Testis (tissue), 3 donors: ENCODE results near the gene TMEM212. TPM values are rescaled to one million over a fixed set of nuclear protein-coding genes. Genes with fewer than 3 reads are reported as not detected.

Experiments
- DNase-seq: peaks from one replicate; pipeline ENCODE4 v3.0.0-alpha.2; 2019
- H3K27ac ChIP-seq, 2 donors: fragments of 200-600 bp; sonication (generic); one replicate each; pipeline ENCODE4 v1.5.1; 2019
- H3K27me3 ChIP-seq: fragments of 200-600 bp; sonication (generic); one replicate; pipeline ENCODE4 v1.5.1; 2019
- H3K36me3 ChIP-seq: fragments of 200-600 bp; sonication (generic); one replicate; pipeline ENCODE4 v1.5.1; 2017; ENCODE audit warnings: low read depth; ENCODE audit errors: missing control alignments
- H3K4me1 ChIP-seq: fragments of 200-600 bp; sonication (generic); one replicate; pipeline ENCODE4 v1.5.1; 2019
- H3K4me3 ChIP-seq, 2 donors: fragments of 200-600 bp; sonication (generic); one replicate each; pipeline ENCODE4 v1.5.1; 2017 to 2019
- H3K9me3 ChIP-seq: fragments of 200-600 bp; sonication (generic); one replicate; pipeline ENCODE4 v1.5.1; 2017
- CTCF ChIP-seq, 3 experiments: fragments of 450-650 bp in 2 of 3; fragments of 200-600 bp in 1 of 3; sonication (generic) in 1 of 3; IDR thresholded peaks; one replicate each; pipeline ENCODE4 v1.5.1; 2016 to 2019; ENCODE audit warnings: antibody characterized with exemption in 3 of 3, mild to moderate bottlenecking in 2 of 3, moderate library complexity in 1 of 3
- POLR2A ChIP-seq: fragments of 450-650 bp; IDR thresholded peaks from one replicate; pipeline ENCODE4 v1.6.1; 2017; ENCODE audit warnings: antibody characterized with exemption, mild to moderate bottlenecking, moderate library complexity
- WGBS, 2 donors: methylation state at CpG; one replicate each; pipeline ENCODE4 v1.1.5; 2018; 5-methylcytosine and 5-hydroxymethylcytosine counted together
- intact Hi-C: fragments of 100-400 bp; cut with DNase I; formaldehyde crosslinking; loops from one replicate; pipeline ENCODE4 v1.15.1; 2023; ENCODE audit warnings: low total_unique reads
- polyA plus RNA-seq: library from polyadenylated mRNA; stranded (reverse); fragments of 350-450 nt; fragmentation: Illumina TruSeq; extraction: RNeasy Lipid Tissue Mini Kit (QIAGEN cat#74804); gene quantifications from one replicate; pipeline ENCODE4 v1.2.3, GENCODE V29; 2014; ENCODE audit warnings: low read depth, low replicate concordance; ENCODE audit not compliant: insufficient read depth
- total RNA-seq, 2 donors: library from RNA; depleted of rRNA; stranded (reverse); fragments of >200 nt; gene quantifications; one replicate each; pipeline ENCODE4 v1.2.3, GENCODE V29; 2016

TMEM212 gene
- total and polyA plus RNA-seq, 3 donors from 2014 or later, result 1.8 to 4.3 (median 2.5) TPM

DNA sequence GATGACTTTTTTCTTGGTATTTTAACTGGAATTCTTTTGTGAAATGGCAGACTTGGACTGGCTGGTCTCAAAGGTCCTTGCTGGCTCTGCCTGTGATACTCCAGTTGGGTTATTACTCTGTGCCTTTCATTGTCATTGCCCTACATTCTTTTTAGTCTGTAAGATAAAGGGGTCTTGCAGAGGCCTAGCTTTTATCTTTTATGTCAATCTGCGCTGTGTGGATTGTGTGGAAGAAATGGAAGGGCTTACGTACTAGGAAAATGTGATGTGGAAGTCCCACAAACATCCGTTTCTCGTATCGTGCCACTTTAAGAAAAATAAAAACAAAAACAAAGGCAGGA lies 8.7 kb upstream of the TMEM212 start:
- Histone ChIP-seq H3K4me3 (no peak overlapping the region), H3K36me3 (no peaks in the 10 kb centered on the region), H3K27ac (peak overlapping the region; percentile 18 to 57), H3K4me1 (peaks cover 46% of the 10 kb centered on the region), H3K9me3 (no peaks in the 10 kb centered on the region), H3K27me3 (no peaks in the 10 kb centered on the region)
- no peak for DNase-seq
- intact Hi-C loops, result no loop called here
- WGBS, 2 donors, result 68 to 73% methylated on average over 5 of the region's 5 CpGs
- TF ChIP-seq POLR2A (no peak), CTCF (IDR thresholded peaks at IDR 0.05) (no peak)

DNA sequence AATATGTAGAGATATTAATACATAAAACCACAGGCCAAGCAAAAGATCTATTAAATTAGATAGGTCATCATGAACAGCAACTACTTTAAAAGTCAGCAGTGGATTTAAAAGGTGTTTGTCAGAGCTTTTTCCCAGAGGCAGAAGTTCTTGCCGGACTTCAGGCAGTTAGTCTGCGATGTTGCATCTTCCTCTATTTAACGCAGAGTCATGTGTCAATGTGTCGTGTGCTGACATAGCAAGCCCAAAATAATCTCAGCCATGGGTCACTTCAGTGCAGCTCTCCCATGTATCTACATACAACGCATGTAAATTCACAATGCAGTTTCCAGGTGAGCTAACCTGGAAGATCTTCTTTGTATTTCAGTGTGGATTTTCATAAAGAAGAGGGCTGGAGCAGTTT lies 8.0 kb upstream of the TMEM212 start:
- Histone ChIP-seq H3K27me3 (no peaks in the 10 kb centered on the region), H3K4me3 (no peak overlapping the region), H3K9me3 (no peaks in the 10 kb centered on the region), H3K4me1 (peaks cover 40% of the 10 kb centered on the region), H3K27ac (peak overlapping the region in 1 of 2 donors; percentile 57), H3K36me3 (no peaks in the 10 kb centered on the region)
- 88 to 93% methylated on average over 5 of the region's 5 CpGs for WGBS, 2 donors
- TF ChIP-seq POLR2A (no peak), CTCF (IDR thresholded peaks at IDR 0.05) (no peak)
- DNase-seq, result no peak
- intact Hi-C loops, result no loop called here

GRCh38 chr3:171835613-171836012 lies 7.5 kb upstream of the TMEM212 start:
- H3K4me3 ChIP-seq, result no peak overlapping the region
- no peak for DNase-seq
- no peak for TF ChIP-seq CTCF (IDR thresholded peaks at IDR 0.05)
- TF ChIP-seq POLR2A, result no peak
- intact Hi-C loops, result no loop called here
- H3K27me3 ChIP-seq, result no peaks in the 10 kb centered on the region
- 63 to 83% methylated on average over 2 of the region's 2 CpGs for WGBS, 2 donors
- no peaks in the 10 kb centered on the region for H3K9me3 ChIP-seq
- no peak overlapping the region for H3K27ac ChIP-seq
- H3K4me1 ChIP-seq, result peaks cover 39% of the 10 kb centered on the region
- H3K36me3 ChIP-seq, result no peaks in the 10 kb centered on the region

GRCh38 chr3:171836855-171837254 lies 6.3 kb upstream of the TMEM212 start:
- 45 to 77% methylated on average over 3 of the region's 3 CpGs for WGBS, 2 donors
- Histone ChIP-seq H3K4me3 (no peak overlapping the region), H3K27ac (peak overlapping the region; percentile 43 to 71), H3K4me1 (peaks cover 51% of the 10 kb centered on the region), H3K9me3 (no peaks in the 10 kb centered on the region), H3K36me3 (no peaks in the 10 kb centered on the region), H3K27me3 (no peaks in the 10 kb centered on the region)
- intact Hi-C loops, result no loop called here
- TF ChIP-seq POLR2A (no peak), CTCF (IDR thresholded peaks at IDR 0.05) (no peak)
- no peak for DNase-seq

DNA sequence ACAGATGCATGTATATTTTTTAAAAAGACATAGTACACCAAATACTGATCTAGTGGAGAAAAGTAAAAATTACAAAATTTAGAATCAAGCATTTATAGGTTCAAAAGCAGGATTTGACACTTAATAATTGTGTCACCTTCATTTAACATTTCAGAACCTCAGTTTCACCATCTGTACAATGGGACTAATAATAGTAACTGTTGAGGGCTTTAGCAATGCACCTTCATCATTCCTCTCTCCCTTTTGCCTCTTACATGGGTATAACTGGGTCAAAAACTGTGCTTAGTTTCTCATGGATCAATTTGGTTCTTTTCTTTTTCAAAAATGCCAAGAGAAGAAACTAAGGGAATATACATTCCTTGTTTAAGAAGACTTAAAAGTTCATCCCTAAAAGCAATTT lies 5.5 kb upstream of the TMEM212 start:
- Histone ChIP-seq H3K9me3 (no peaks in the 10 kb centered on the region), H3K4me3 (no peak overlapping the region), H3K36me3 (no peaks in the 10 kb centered on the region), H3K27me3 (no peaks in the 10 kb centered on the region), H3K4me1 (peaks cover 53% of the 10 kb centered on the region), H3K27ac (peak overlapping the region; percentile 43 to 71)
- intact Hi-C loops, result no loop called here
- DNase-seq, result no peak
- TF ChIP-seq POLR2A (no peak), CTCF (IDR thresholded peaks at IDR 0.05) (no peak)
